GM18502 (cell line): Measurements from ENCODE around the gene CHP1.
A peak's percentile ranks its signal among the peaks of the same experiment; 100 is the strongest.
"Not testable (repeated sequence)": the region's sequence is repeated elsewhere in the genome, so short reads cannot be mapped to it uniquely, and the experiment has no call there.

Source experiments
- ATAC-seq: cut with Tn5 transposase; IDR thresholded peaks from one replicate; pipeline ENCODE4 v1.9.1; 2021; ENCODE audit warnings: mild to moderate bottlenecking; ENCODE audit not compliant: unreplicated experiment, poor library complexity

CHP1 gene

GRCh38 chr15:41230650-41231421, at the start of gene CHP1, which contains the start of gene EXD1:
Gene CHP1 (plus strand): TSS chr15:41231268. CDS start chr15:41231383, 115 bp downstream.
Gene EXD1 (minus strand): TSS chr15:41230757. CDS start chr15:41226575, 4,182 bp downstream.
- ATAC-seq, result peak; percentile 92

GRCh38 chr15:41182266-41182665, 48.8 kb upstream of the CHP1 start:
- ATAC-seq, result no peak

GRCh38 chr15:41183581-41183980, 47.5 kb upstream of the CHP1 start:
- no peak for ATAC-seq

GRCh38 chr15:41194444-41194843, 36.6 kb upstream of the CHP1 start:
- no peak for ATAC-seq

- ATAC-seq, result no peak
Measured at GRCh38 chr15:41199470-41199869, 31.6 kb upstream of the CHP1 start.

GRCh38 chr15:41203395-41203794, 27.7 kb upstream of the CHP1 start:
- no peak for ATAC-seq

GRCh38 chr15:41205315-41205714, 25.8 kb upstream of the CHP1 start:
- no peak for ATAC-seq

GRCh38 chr15:41207687-41208448, 23.2 kb upstream of the CHP1 start:
- ATAC-seq, result no peak

- ATAC-seq, result no peak
Measured at GRCh38 chr15:41215708-41216107, 15.4 kb upstream of the CHP1 start.

- ATAC-seq, result no peak
Measured at GRCh38 chr15:41218851-41219250, 12.2 kb upstream of the CHP1 start.

GRCh38 chr15:41219381-41219780, 11.7 kb upstream of the CHP1 start:
- no peak for ATAC-seq

GRCh38 chr15:41230345-41230649, 771 bp upstream of the CHP1 start:
- no peak for ATAC-seq

GRCh38 chr15:41231422-41232226, 556 bp downstream of the CHP1 start:
- peak; percentile 40 for ATAC-seq

- ATAC-seq, result no peak
Measured at GRCh38 chr15:41233367-41233771, 2.3 kb downstream of the CHP1 start.

GRCh38 chr15:41235228-41235627, 4.2 kb downstream of the CHP1 start:
- not testable (repeated sequence) for ATAC-seq

- no peak for ATAC-seq
Measured at GRCh38 chr15:41235929-41236328, 4.9 kb downstream of the CHP1 start.

- ATAC-seq, result no peak
Measured at GRCh38 chr15:41238100-41238499, 7.0 kb downstream of the CHP1 start.

- ATAC-seq, result no peak
Measured at GRCh38 chr15:41241221-41241964, 10.3 kb downstream of the CHP1 start.

- ATAC-seq, result not testable (repeated sequence)
Measured at GRCh38 chr15:41250745-41251144, 19.7 kb downstream of the CHP1 start.

- no peak for ATAC-seq
Measured at GRCh38 chr15:41251411-41251810, 20.3 kb downstream of the CHP1 start.
